NCI-H146 (cell line): ENCODE measurements around the gene CRYGA.
"Not testable (repeated sequence)": the region's sequence is repeated elsewhere in the genome, so short reads cannot be mapped to it uniquely, and the experiment has no call there.

Experiments
- DNase-seq: peaks from one replicate; lab custom pipeline; 2025; lab: John Stamatoyannopoulos, UW

Gene CRYGA

DNA sequence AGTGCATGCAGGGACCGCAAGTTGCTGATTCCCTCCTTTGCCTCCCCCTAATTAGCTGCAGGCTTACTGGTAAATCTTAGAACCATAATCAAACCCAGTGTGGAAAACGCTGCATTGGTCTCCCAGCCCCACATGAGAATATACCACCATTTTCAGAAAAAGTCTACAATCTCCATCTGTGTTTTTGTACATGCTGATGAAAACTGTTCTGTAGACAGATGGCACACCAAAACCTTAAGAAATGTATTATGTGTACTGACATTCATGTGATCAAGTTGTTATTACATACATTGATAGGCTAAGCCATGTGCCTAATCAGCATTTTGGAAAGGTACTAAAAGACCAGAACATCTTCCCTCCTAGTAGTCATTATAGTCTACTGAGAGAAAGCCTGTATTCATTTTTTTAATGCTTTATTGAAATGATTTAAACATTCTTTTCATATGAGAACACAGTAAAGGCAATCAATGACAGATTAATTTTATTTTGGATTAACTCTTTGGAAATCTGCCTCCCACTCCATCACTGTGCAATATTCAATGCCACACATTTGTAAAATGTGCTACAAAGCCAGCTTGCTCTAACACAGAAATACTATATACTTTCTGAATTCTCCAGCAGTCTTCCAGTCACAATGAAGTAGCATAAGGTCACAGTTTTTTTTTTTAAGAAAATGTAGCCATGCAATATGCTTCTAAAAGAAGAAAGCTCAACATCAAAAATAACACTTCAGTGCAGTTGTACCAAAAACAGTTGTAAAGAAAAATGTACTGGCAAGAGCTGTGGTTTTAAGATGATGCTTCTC lies 1.8 kb upstream of the CRYGA start:
- DNase-seq, result no peak

DNA sequence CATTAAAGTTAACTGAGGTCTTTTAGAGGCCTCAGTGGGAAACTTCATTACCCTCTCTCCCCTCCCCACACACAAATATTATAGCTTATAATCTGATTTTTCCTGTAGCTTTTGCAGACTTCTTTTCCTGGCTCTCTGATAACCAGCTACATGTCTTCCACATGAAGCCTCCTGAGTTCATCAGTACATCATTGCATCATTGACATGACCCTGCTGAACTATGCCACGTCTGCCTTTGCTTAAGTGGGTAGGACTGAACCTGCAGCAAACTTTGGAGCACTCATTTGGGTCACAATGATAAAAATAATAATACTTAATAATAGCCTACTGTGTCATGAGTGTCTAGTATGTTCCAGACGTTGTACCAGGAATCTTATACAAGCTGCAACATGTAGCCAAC lies 7.0 kb downstream of the CRYGA start:
- no peak for DNase-seq

DNA sequence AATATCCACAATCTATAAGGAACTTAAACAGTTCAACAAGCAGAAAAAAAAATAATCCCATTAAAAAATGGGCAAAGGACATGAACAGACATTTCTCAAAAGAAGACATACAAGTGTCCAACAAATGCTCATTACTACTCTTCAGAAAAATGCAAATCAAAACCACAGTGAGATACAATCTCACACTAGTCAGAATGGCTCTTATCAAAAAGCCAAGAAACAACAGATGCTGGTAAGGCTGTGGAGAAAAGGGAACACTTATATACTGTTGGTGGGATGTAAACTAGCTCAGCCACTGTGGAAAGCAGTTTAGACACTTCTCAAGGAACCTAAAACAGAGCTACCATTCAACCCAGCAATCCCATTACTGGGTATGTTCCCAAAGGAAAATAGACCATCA lies 10.2 kb downstream of the CRYGA start:
- DNase-seq, result no peak

DNA sequence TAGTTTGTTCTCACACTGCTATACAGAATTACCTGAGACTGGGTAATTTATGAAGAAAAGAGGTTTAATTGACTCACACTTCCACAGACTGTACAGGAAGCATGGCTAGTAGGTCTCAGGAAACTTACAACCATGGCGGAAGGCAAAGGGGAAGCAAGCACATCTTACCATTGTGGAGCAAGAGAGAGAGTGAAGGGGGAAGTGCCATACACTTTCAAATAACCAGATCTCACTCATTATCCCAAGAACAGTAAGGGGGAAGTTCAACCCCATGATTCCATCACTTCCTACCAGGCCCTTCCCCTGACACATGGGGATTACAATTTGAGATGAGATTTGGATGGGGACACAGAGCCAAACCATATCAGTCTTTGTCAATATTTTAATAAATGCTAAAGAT lies 12.4 kb downstream of the CRYGA start:
- no peak for DNase-seq

DNA sequence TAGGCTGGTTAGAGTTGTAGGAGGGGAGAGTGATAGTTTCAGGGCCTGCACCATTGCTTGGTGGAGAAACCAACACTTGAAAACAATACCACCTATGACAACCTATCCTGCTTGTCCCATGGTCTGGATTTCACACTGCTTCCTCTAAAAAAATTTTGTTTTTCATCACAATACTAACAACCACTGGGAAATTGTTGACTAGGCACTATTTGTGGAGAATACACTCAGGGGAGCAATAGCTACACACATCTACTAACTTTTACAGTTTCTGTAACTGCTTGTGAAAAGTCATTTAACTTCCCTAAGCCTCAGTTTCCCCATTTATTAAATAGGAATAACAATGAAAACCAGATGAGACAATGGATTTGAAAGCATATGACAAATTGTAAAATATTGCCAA lies 13.3 kb downstream of the CRYGA start:
- no peak for DNase-seq

DNA sequence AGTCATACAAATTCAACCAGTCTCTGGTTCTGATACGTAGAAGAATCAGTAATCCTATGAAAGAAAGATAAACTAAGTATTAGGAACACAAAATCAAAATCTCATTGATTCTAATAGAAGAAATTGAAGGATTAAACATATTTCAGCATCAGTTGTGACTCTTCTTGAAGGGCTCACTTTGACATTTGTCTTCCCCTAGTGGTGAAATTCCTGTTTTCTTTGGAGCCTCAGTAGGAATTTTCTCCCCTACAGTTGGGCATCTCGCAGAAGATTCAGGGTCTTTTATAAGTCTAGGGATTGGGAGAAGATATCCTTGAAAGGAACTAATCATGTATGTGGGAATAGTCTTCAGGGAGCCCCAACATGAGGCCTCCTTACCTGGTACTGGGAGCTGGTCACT lies 14.6 kb downstream of the CRYGA start:
- no peak for DNase-seq

DNA sequence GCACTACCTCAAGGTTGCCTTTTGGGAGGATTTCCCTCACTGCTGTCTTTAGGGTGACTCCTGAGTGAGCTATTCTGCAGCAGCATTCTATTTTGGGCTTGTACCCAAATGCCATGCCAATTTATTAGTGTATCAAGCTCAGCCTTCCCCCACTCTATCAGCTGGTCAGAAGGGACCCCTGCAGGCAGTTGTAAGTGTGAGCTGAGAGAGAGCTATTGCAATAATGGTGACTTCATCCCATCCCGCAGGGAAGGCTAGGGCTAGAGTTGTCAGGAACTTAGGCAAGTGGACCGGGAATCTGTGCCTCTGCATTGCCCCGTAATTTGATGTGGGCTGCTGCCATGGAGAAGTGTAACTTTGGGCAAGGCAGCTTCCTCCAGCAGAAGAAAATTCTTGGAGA lies 15.6 kb downstream of the CRYGA start:
- DNase-seq, result no peak

DNA sequence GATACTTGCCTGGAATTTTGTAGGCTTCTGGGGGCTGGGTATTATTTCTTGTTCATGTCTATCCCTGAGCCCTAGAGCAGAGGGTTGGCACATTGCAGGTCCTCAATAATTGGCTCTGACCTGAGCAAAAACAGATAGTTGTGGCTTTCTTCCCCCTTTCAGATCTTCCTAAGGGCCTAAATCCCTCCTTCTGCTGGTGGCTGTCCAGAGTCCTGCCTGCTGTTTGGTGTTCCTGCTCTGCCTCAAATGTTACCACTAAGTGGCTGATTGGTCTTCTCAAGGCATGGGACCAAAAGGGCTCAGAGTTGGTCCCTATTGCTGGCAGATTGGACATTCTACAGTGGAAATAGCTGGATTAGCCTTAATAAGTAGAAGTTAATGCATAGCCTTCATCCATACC lies 16.4 kb downstream of the CRYGA start:
- no peak for DNase-seq

DNA sequence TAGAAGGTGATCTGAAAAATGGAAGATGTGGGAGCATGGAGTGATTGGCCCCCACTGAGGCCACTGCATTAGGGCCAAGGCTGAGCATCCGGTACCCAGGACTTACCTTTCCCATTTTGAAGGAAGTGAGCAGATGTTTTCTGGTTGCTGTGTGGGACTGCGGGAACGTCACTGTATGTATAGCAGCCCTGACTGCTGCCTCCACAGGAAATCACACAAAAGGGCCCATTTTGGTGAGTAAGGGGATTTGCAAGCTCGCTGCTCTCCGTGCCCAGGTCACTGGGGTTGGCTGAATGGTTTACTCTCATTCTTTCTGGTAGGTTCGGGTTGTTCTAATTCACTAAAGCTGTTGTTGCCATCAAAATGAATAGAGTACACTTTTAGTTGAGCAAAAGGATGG lies 17.4 kb downstream of the CRYGA start, which contains the start of gene CRYGB:
CRYGB (minus strand) TSS at position 153 of the 400 bp plus-strand sequence; CDS start at position 115, 38 bp downstream.
- no peak for DNase-seq

DNA sequence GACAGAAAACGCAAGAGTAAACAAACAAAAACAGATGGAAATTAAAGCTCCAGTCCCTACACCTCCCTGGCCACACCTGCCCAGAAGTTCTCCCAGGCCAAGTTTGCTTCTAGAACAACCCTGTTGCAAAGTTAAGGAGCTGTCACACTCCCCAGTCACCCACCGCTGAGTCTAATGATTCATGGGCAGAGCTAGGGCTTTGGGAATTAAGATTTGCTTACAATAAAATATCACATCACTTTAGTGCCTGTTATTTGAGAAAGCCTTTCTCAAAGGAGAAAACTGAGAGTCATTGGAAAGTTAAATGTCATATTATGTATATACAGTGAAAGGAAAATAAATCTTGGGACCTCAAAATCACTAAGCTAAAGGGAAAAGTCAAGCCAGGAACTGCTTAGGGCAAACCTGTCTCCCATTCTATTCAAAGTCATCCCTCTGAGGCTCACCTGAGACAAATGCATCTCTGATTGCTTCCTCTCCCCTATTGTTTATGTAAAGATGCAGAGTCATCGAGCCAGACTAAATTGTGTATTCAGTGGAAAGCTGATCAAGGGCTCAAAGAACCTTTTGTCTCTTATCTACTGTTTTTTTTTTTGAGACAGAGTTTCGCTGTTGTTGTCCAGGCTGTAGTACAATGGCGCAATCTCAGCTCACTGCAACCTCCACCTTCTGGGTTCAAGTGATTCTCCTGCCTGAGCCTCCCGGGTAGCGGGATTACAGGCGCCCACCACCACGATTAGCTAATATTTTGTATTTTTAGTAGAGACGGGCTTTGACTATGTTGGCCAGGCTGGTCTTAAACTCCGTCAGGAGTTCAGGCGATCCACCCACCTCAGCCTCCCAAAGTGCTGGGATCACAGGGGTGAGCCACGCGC lies 20.2 kb downstream of the CRYGA start:
- peak; percentile 54 for DNase-seq

DNA sequence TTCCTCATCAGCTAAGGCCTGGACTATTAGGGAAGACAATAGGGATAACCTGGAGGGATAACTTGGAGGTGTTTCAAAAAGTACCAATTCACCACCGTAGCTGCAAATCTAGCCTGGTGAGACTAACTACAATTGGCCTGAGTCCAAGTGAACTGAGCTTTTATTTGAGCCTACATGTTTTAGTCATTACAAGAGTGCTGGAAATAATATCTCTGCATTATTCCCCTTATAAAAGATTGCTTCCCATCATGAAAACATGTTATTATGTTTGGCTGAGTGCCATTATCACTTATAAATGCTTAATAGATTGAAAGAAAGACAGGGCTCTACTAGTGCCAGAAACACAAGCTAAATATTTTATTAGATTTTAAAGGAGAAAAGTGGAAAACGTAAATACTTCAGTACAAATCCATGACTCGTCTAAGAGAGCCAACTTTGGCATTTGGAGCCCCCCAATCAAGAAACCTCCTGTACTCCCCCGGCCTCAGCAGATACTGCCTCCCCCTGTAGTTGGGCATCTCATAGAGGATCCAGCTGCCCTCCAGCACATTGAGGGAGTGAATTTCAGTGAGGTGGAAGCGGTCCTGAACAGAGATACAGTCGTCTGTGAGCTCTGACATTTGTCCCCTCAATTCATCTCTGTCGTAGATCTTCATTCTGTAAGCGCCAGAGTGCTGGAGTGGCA lies 21.0 kb downstream of the CRYGA start:
- DNase-seq, result peak; percentile 46

DNA sequence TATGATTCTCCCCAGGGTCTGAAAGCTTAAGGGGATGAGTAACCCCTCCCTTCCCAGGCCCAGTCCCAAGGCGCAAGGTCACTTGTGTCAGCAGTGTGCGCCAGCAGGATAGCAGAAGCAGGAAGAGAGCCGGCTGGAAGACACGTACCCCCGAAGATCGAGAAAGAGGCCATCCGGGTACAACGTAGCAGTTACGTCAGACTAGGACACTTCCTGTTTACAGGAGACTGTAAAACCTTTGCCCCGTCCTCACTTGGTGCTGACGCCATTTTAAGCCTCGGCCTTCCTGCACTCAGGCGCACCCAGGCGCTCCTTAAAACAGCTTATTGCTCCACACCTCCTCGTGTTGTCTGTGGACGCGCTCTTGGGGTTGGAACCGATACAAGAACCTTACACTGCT lies 23.9 kb downstream of the CRYGA start:
- no peak for DNase-seq

DNA sequence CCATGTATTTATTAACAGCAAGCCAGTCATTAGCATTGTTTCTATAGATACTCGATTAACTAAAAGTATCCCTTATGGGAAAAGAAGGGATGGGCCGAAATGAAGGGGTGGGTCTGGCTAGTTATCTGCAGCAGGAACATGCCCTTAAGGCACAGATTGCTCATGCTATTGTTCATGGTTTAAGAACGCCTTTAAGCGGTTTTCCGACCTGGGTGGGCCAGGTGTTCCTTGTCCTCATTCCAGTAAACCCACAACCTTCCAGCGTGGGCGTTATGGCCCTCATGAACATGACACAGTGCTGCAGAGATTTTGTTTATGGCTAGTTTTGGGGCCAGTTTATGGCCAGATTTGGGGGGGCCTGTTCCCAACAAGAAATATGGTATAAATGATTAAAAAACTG lies 25.1 kb downstream of the CRYGA start:
- DNase-seq, result not testable (repeated sequence)

DNA sequence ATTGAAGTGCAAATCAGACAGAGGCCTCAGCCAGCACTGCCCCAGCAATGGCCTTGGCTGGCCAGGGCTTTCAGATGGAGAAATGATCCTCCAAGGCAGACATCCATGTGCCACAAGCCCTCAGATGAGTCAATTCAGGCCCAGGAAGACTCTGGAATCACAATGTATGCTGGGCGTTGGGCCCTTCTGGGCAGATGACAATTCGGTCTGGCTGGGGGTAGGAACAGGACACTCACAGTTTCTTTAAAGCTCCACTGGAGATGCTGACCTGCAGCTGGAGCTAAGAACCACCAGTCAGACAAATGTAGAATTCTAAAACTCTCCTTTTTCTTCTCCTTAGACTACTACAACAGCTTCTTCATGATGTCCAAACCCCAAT lies 26.7 kb downstream of the CRYGA start:
- no peak for DNase-seq

DNA sequence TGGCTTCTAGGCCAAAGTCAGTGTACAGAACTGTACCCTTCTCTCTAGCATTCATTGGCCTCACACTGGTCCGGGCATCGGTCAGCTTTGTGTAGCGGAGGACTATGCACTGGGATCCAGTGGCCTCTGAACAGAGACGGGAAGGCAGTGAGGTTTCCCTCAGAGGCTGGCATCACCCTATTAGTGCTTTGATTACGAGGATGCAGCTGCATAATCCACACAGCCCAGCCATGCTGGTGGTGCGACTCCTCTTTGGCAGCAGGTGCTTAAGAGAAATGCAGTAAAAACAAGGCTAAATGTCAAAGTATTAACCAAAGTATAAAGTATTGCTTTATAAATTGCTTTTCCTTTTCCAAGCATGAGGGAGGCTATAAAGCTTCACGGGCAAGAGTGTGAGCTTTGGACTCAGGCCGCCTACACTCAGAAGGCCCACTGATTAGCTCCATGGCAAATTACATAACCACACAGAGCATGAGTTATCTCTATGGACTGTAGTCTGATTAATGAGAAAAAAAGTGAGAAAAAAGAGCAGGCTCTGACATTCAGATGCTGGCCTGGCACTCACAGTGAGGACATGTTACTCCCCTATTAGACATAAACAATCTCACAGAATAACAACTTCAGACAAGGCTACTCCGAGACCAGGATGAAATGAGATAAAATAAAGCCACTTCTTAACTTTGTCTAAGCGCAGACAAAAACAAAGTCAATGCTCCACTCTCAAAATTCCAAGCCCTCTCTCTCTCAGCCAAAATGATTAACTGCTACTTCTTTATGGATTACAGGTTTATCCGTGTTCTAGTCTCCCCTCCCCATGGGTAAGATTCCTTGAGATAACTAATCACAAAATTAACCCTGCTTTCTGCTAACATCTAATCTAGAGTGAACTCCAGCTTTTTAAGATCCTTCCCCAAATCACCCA lies 27.3 kb downstream of the CRYGA start:
- no peak for DNase-seq

DNA sequence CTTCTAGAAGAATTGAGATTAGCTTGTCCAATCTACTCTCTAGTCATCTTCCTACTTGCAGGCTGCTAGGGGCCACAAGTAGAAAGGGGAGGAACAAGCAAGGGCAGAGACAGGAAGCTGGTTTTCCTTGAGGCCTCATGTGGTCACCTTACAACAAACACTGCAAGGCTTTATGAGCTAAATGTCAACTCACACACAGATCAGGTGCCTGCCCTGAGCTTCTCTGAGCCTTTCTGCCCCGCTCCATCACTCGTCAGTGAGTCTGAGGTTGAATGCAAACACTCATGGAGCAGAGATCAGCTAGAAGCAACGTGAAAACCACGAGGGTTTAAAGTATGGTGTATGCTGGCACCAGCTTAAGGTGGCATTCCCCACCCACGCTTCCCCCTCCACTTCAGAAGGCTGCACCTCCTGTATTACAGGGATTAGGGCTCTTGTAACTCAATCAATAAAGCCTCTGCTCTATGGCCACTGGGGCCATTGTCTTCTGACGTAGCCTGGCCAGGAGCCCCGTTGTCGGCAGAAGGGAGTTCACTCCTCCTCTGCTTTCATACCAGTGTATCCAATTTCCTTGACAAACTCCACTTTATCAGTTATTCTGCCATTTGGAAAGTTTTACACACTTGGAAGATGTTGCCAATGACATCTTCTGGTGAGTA lies 28.3 kb downstream of the CRYGA start:
- no peak for DNase-seq

DNA sequence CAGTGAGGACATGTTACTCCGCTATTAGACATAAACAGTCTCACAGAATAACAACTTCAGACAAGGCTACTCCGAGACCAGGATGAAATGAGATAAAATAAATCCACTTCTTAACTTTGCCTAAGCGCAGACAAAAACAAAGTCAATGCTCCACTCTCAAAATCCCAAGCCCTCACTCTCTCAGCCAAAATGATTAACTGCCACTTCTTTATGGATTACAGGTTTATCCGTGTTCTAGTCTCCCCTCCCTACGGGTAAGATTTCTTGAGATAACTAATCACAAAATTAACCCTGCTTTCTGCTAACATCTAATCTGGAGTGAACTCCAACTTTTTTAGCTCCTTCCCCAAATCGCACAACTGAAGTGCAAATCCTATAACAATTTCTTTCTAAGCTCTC lies 32.7 kb downstream of the CRYGA start:
- no peak for DNase-seq

DNA sequence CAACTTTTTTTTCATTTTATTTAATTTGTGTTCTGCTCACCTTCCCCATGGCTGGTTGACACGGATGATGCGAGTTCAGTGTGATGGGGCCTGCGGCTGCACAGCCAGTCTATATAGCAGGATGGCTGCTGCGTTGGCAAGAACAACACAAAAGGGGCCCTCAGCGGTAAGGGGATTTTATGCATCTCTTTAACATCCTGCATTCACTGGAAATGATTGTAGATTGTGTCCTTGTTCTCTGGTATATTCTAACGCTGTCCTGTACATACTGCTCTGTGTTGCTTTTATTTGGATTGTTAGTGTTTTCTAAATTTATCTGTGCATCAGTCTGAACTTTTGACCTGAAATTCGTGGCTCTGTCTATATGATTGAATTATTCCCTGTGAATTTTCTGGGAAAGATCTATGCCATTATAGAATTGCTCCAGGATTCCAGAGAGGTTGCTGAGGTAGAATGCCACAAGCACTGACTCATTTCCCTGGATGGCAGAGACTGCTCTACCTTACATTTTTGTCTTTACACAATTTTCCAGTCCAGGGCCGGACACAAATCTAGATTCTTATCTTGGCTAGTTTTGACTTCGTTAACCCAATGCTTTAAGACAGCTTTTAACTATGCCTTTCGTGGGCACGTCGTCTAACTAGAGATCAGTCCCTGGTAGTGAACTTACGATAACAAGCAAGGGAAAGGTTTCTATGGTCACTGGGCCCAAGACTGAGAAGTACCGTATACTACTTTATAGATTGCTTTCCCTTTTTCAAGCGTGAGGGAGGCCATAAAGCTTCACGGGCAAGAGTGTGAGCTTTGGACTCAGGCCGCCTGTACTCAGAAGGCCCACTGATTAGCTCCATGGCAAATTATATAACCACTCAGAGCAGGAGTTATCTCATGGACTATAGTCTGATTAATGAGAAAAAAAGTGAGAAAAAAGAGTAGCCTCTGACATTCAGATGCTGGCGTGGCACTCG lies 33.4 kb downstream of the CRYGA start, which contains the start of gene CRYGC:
CRYGC (minus strand) TSS at position 85 of the 968 bp plus-strand sequence; CDS start at position 49, 36 bp downstream.
- no peak for DNase-seq

DNA sequence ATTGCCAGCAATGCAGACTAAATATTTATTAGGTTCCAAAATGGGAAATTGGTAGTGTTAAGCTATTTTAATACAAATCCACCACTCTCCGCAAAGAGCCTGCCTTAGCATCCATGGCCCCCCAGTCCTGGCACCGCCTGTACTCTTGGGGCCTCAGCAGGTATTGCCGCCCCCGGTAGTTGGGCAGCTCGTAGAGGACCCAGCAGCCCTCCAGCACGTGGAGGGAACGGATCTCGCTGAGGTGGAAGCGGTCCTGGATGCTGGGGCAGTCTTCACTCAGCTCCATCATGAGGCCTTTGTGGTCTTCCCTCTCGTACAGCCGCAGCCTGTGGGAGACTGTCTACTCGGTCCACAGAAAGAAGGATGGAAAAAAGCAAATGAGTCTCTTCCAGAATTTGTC lies 35.3 kb downstream of the CRYGA start:
- DNase-seq, result no peak

DNA sequence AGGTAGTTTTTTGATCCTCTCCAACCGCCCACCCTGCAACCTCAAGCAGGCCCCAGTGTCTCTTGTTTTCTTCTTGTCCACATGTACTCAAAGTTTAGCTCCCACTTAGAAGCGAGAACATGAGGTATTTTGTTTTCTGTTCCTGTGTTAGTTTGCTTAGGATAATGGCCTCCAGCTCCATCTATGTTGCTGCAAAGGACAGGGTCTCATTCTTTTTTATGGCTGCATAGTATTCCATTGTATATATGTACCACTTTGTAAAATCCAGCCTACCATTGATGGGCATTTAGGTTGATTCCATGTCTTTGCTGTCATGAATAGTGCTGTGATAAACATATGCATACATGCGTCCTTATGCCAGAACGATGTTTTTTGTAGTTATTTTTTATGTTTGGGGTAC lies 36.3 kb downstream of the CRYGA start:
- DNase-seq, result no peak
